ENCODE data around the gene PHLDA3. TPM values are rescaled to one million over a fixed set of nuclear protein-coding genes. Genes with fewer than 3 reads are reported as not detected.

PHLDA3 gene
- total and polyA plus RNA-seq, 2 of the 13 experiments (the other 11 are each of a cell fraction or from before 2014, with no cell fraction given): 16.7 to 33.6 TPM

- TF ChIP-seq, protein P1, sequence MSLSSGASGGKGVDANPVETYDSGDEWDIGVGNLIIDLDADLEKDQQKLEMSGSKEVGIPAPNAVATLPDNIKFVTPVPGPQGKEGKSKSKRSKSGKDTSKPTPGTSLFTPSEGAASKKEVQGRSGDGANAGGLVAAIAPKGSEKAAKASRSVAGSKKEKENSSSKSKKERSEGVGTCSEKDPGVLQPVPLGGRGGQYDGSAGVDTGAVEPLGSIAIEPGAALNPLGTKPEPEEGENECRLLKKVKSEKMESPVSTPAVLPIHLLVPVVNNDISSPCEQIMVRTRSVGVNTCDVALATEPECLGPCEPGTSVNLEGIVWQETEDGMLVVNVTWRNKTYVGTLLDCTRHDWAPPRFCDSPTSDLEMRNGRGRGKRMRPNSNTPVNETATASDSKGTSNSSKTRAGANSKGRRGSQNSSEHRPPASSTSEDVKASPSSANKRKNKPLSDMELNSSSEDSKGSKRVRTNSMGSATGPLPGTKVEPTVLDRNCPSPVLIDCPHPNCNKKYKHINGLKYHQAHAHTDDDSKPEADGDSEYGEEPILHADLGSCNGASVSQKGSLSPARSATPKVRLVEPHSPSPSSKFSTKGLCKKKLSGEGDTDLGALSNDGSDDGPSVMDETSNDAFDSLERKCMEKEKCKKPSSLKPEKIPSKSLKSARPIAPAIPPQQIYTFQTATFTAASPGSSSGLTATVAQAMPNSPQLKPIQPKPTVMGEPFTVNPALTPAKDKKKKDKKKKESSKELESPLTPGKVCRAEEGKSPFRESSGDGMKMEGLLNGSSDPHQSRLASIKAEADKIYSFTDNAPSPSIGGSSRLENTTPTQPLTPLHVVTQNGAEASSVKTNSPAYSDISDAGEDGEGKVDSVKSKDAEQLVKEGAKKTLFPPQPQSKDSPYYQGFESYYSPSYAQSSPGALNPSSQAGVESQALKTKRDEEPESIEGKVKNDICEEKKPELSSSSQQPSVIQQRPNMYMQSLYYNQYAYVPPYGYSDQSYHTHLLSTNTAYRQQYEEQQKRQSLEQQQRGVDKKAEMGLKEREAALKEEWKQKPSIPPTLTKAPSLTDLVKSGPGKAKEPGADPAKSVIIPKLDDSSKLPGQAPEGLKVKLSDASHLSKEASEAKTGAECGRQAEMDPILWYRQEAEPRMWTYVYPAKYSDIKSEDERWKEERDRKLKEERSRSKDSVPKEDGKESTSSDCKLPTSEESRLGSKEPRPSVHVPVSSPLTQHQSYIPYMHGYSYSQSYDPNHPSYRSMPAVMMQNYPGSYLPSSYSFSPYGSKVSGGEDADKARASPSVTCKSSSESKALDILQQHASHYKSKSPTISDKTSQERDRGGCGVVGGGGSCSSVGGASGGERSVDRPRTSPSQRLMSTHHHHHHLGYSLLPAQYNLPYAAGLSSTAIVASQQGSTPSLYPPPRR (CRISPR knock-in tag; IDR thresholded peaks at IDR 0.05; ENCODE audit: borderline replicate concordance): no peak
- TF ChIP-seq, protein P2, sequence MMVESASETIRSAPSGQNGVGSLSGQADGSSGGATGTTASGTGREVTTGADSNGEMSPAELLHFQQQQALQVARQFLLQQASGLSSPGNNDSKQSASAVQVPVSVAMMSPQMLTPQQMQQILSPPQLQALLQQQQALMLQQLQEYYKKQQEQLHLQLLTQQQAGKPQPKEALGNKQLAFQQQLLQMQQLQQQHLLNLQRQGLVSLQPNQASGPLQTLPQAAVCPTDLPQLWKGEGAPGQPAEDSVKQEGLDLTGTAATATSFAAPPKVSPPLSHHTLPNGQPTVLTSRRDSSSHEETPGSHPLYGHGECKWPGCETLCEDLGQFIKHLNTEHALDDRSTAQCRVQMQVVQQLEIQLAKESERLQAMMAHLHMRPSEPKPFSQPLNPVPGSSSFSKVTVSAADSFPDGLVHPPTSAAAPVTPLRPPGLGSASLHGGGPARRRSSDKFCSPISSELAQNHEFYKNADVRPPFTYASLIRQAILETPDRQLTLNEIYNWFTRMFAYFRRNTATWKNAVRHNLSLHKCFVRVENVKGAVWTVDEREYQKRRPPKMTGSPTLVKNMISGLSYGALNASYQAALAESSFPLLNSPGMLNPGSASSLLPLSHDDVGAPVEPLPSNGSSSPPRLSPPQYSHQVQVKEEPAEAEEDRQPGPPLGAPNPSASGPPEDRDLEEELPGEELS (CRISPR knock-in tag; IDR thresholded peaks at IDR 0.05): no peak
- TF ChIP-seq SP1 (IDR thresholded peaks at IDR 0.05) (no peak), SP1 (CRISPR knock-in tag; IDR thresholded peaks at IDR 0.05) (peak; percentile 49; the same call in 1 of the 2 replicates), MEF2D (CRISPR knock-in tag; IDR thresholded peaks at IDR 0.05) (no peak), ZC3H4 (CRISPR knock-in tag; IDR thresholded peaks at IDR 0.05; ENCODE audit: borderline replicate concordance) (no peak), PLRG1 (conservative IDR thresholded peaks at IDR 0.05) (no peak), SMAD1 (CRISPR knock-in tag; IDR thresholded peaks at IDR 0.05; ENCODE audit: borderline replicate concordance, low read depth) (no peak), KLF12 (CRISPR knock-in tag; IDR thresholded peaks at IDR 0.05; ENCODE audit: borderline replicate concordance) (no peak), MXD4 (CRISPR knock-in tag; IDR thresholded peaks at IDR 0.05) (peak; percentile 75; the same call in 1 of the 2 replicates), NR2F1 (CRISPR knock-in tag; IDR thresholded peaks at IDR 0.05) (no peak), SOX13 (IDR thresholded peaks at IDR 0.05) (no peak), SOX13 (CRISPR knock-in tag; conservative IDR thresholded peaks at IDR 0.05 in 1 of 2, IDR thresholded peaks at IDR 0.05 in 1 of 2) (no peak), SMYD3 (CRISPR knock-in tag; IDR thresholded peaks at IDR 0.05) (no peak), ZNF234 (CRISPR knock-in tag; conservative IDR thresholded peaks at IDR 0.05) (peak; percentile 86), ZNF720 (CRISPR knock-in tag; IDR thresholded peaks at IDR 0.05) (no peak), ZFY (CRISPR knock-in tag; IDR thresholded peaks at IDR 0.05) (peak; percentile 82), DPF2 (CRISPR knock-in tag; IDR thresholded peaks at IDR 0.05; ENCODE audit: borderline replicate concordance, low read depth) (no peak), ERF (CRISPR knock-in tag; IDR thresholded peaks at IDR 0.05) (0 out of 2 replicates have a peak, but pooled peaks have one; percentile 45)
- TF ChIP-seq, protein P3, sequence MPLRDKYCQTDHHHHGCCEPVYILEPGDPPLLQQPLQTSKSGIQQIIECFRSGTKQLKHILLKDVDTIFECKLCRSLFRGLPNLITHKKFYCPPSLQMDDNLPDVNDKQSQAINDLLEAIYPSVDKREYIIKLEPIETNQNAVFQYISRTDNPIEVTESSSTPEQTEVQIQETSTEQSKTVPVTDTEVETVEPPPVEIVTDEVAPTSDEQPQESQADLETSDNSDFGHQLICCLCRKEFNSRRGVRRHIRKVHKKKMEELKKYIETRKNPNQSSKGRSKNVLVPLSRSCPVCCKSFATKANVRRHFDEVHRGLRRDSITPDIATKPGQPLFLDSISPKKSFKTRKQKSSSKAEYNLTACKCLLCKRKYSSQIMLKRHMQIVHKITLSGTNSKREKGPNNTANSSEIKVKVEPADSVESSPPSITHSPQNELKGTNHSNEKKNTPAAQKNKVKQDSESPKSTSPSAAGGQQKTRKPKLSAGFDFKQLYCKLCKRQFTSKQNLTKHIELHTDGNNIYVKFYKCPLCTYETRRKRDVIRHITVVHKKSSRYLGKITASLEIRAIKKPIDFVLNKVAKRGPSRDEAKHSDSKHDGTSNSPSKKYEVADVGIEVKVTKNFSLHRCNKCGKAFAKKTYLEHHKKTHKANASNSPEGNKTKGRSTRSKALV (CRISPR knock-in tag; IDR thresholded peaks at IDR 0.05): peak; percentile 17; the same call in 1 of the 2 replicates
These were observed at the start of gene PHLDA3 (continued) for GRCh38 chr1:201468844-201469644.
